ENCODE results near the gene C12orf50. TPM values are rescaled to one million over a fixed set of nuclear protein-coding genes. Genes with fewer than 3 reads are reported as not detected.
A peak's percentile ranks its signal among the peaks of the same experiment; 100 is the strongest.

The C12orf50 gene
- total and polyA plus RNA-seq, 11 donors, result 0.06 to 0.10 (median 0.08) TPM; not detected in 8

DNA sequence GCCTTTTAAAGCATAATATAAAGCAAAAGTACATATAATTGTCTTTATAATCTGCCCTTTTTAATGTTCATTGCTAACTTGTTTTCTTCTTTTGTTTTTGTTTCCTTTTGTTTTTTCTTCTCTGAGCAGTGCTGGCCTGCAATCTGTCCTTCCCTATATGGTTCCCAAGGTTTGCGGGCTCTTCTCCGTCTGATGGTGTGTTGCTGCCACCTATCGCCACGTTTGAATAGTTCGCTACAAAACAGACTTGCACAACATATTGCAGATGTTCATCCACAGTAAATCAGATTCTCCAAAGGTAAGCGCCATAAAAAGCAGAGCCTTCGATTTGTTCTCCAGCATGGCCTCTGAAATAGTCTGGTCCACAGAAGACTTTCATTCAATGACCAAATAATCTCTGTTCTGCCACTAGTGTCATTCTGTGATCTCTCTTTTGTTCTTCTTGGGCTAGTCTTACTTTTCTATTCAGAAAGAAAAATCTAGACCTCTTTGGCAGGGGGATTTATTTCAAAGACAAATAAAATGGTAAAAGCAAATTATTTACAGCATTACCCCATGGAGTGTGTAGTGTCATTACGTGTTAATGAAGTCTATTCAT, 33.5 kb downstream of the C12orf50 start:
- ATAC-seq, result peak; percentile 58 to 89 (median 84)
- DNase-seq, result peak; percentile 33 to 51 (median 38)
- no peak overlapping the region for H3K27ac ChIP-seq
- no peaks in the 10 kb centered on the region for H3K27me3 ChIP-seq
- TF ChIP-seq, protein P1, sequence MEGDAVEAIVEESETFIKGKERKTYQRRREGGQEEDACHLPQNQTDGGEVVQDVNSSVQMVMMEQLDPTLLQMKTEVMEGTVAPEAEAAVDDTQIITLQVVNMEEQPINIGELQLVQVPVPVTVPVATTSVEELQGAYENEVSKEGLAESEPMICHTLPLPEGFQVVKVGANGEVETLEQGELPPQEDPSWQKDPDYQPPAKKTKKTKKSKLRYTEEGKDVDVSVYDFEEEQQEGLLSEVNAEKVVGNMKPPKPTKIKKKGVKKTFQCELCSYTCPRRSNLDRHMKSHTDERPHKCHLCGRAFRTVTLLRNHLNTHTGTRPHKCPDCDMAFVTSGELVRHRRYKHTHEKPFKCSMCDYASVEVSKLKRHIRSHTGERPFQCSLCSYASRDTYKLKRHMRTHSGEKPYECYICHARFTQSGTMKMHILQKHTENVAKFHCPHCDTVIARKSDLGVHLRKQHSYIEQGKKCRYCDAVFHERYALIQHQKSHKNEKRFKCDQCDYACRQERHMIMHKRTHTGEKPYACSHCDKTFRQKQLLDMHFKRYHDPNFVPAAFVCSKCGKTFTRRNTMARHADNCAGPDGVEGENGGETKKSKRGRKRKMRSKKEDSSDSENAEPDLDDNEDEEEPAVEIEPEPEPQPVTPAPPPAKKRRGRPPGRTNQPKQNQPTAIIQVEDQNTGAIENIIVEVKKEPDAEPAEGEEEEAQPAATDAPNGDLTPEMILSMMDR (IDR thresholded peaks at IDR 0.05), result peak; percentile 40 to 71 (median 62)
- no peak for TF ChIP-seq POLR2A (IDR thresholded peaks at IDR 0.05)
- no peaks in the 10 kb centered on the region for H3K9me3 ChIP-seq
- intact Hi-C loops (cut with DNase I), result no loop called here
- H3K36me3 ChIP-seq, result no peaks in the 10 kb centered on the region
- 3 to 6% (median 4%) methylated on average over 8 of the region's 8 CpGs for WGBS, 4 donors
- H3K4me1 ChIP-seq, result no peaks in the 10 kb centered on the region
- no peak overlapping the region for H3K4me3 ChIP-seq

DNA sequence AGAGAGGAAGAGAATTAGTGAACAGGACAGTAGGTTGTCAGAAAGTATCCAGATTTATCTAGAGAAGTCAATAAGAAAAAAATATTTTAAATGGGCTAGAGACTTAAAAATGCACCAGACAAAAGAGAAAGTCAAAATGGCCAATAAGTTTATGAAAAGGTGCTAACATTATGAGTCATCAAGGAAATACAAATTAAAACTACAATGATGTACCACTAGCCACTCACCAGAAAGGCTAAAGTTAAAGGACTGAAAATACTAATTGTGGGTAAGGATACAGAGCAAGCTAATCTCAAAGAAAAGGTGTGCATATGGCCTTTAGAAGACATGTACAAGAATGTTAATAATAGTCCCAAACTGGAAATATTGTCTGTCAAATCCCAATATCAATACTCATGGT, 37.7 kb downstream of the C12orf50 start:
- no peak for TF ChIP-seq POLR2A (IDR thresholded peaks at IDR 0.05)
- TF ChIP-seq, protein P1 (IDR thresholded peaks at IDR 0.05), result no peak
- H3K9me3 ChIP-seq, result no peaks in the 10 kb centered on the region
- H3K4me3 ChIP-seq, result no peak overlapping the region
- intact Hi-C loops (cut with DNase I), result no loop called here
- DNase-seq (no peak), ATAC-seq (no peak)
- no peaks in the 10 kb centered on the region for H3K27me3 ChIP-seq
- no peaks in the 10 kb centered on the region for H3K36me3 ChIP-seq
- H3K27ac ChIP-seq, result no peak overlapping the region
- no peaks in the 10 kb centered on the region for H3K4me1 ChIP-seq

DNA sequence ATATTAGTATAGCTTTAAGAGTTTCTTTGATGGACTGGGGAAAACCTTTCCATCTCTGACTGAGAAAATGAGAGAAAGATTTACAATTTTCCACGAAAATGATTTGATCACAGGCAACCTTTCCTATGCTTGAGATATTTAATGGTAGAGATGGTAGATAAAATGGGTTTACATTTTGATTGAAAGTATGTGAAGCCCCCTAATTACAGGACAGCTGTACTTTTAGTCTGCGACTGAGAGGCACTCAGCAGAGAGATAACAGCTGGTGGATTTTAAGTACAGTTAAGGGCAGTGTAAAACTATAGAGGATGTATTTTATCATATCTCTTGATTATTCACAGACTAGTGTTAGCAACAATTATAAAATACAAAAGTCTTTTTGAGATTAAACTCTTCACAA, 40.7 kb downstream of the C12orf50 start:
- TF ChIP-seq, protein P1 (IDR thresholded peaks at IDR 0.05), result no peak
- no peak for TF ChIP-seq POLR2A (IDR thresholded peaks at IDR 0.05)
- no peak for ATAC-seq
- no peaks in the 10 kb centered on the region for H3K9me3 ChIP-seq

DNA sequence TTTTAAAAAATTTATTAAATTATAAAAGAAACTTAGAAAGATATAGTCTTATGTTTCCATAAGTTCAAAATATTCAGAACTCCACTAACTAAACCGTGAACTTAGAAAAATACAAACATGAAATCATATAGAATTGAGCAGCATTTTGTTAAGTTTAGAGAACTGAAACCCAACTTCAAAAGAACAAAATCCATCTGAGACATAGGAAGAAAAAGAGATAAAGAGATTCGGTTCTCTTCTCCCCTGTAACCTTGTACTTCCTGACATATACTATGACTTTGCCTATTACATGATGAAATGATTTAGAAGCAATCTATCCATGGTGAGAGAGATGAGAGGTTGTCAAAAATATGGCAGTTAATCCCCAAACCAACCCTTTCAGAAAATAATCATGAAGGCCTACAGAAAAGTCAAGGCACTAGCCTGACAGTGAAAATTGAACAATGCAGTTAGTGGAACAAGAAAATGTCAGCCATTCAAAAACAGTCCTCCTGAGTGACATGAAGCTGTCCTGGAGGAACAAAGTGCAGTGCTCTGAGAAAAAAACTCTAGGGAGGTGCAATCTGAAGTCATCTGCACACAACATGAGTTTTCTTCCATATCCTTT, 44.0 kb downstream of the C12orf50 start:
- TF ChIP-seq, protein P1 (IDR thresholded peaks at IDR 0.05), result no peak
- TF ChIP-seq POLR2A (IDR thresholded peaks at IDR 0.05), result no peak
- WGBS, 4 donors, result 74 to 83% (median 82%) methylated on average over 2 of the region's 2 CpGs

More for the DNA sequence above, 40.7 kb downstream of the C12orf50 start:
- no peak overlapping the region for H3K27ac ChIP-seq
- peaks cover 0 to 5% (median 0%) of the 10 kb centered on the region in 9 donors for H3K27me3 ChIP-seq
- intact Hi-C loops (cut with DNase I), result no loop called here
- WGBS, 4 donors, result 64 to 74% (median 71%) methylated on average over 2 of the region's 2 CpGs
- no peak for DNase-seq
- no peak overlapping the region for H3K4me3 ChIP-seq
- no peaks in the 10 kb centered on the region for H3K36me3 ChIP-seq
- H3K4me1 ChIP-seq, result no peaks in the 10 kb centered on the region

More for the DNA sequence above, 44.0 kb downstream of the C12orf50 start:
- DNase-seq (no peak), ATAC-seq (no peak)
- Histone ChIP-seq H3K36me3 (no peaks in the 10 kb centered on the region), H3K4me1 (no peaks in the 10 kb centered on the region), H3K27me3 (peaks cover 0 to 5% (median 0%) of the 10 kb centered on the region in 9 donors), H3K9me3 (no peaks in the 10 kb centered on the region), H3K4me3 (no peak overlapping the region), H3K27ac (no peak overlapping the region)
- intact Hi-C loops (cut with DNase I), result no loop called here
